Natural killer cell (primary cell): Measurements from ENCODE around the gene ZNF488. TPM values are rescaled to one million over a fixed set of nuclear protein-coding genes. Genes with fewer than 3 reads are reported as not detected.

Experiments
- ATAC-seq, 3 donors: fragments of 150-1000 bp in 2 of 3; fragments of 200-7000 bp in 1 of 3; cut with Tn5 transposase; 1 replicate in 1 of 3; 2 replicates in 2 of 3; pipeline ENCODE4 v1.10.0; 2021; ENCODE audit warnings: mild to moderate bottlenecking in 2 of 3, moderate library complexity in 2 of 3
- DNase-seq, 2 donors: peaks; one replicate each; pipeline versions ENCODE4 v3.0.0 to v3.0.0-alpha.2; 2013 to 2021; ENCODE audit warnings: mixed read lengths in 1 of 2
- H3K27ac ChIP-seq: one replicate; pipeline ENCODE4 v1.5.1; 2013; ENCODE audit warnings: mild to moderate bottlenecking, low read length
- H3K27me3 ChIP-seq: one replicate; pipeline ENCODE4 v1.6.1; 2013; ENCODE audit warnings: low read length; ENCODE audit not compliant: control insufficient read depth, insufficient read depth
- H3K36me3 ChIP-seq: one replicate; pipeline ENCODE4 v1.6.1; 2013; ENCODE audit warnings: low read length; ENCODE audit not compliant: control insufficient read depth, insufficient read depth
- H3K4me1 ChIP-seq: one replicate; pipeline ENCODE4 v1.6.1; 2013; ENCODE audit warnings: low read length; ENCODE audit not compliant: control insufficient read depth, insufficient read depth
- H3K4me3 ChIP-seq: one replicate; pipeline ENCODE4 v1.5.1; 2013; ENCODE audit warnings: low read length
- H3K9me3 ChIP-seq: one replicate; pipeline ENCODE4 v1.6.1; 2013; ENCODE audit warnings: low read length; ENCODE audit not compliant: control insufficient read depth, insufficient read depth
- H3K27ac Mint-ChIP-seq, 2 donors: one replicate each; pipeline ENCODE4 v1.8.0; 2022; ENCODE audit warnings: mild to moderate bottlenecking in 2 of 2, mixed read lengths in 2 of 2, moderate library complexity in 1 of 2
- H3K27me3 Mint-ChIP-seq, 2 donors: one replicate each; pipeline ENCODE4 v1.8.0; 2022; ENCODE audit warnings: low read depth in 2 of 2, mixed read lengths in 2 of 2
- H3K36me3 Mint-ChIP-seq: one replicate; pipeline ENCODE4 v1.8.0; 2022; ENCODE audit warnings: mixed read lengths
- H3K4me1 Mint-ChIP-seq, 2 donors: one replicate each; pipeline ENCODE4 v1.8.0; 2022; ENCODE audit warnings: mixed read lengths in 2 of 2
- H3K4me3 Mint-ChIP-seq: one replicate; pipeline ENCODE4 v1.8.0; 2022; ENCODE audit warnings: mild to moderate bottlenecking, moderate library complexity, mixed read lengths
- H3K9me3 Mint-ChIP-seq, 2 donors: one replicate each; pipeline ENCODE4 v1.8.0; 2022; ENCODE audit warnings: mixed read lengths in 2 of 2
- CTCF ChIP-seq: fragments of 200-600 bp; IDR thresholded peaks from one replicate; pipeline ENCODE4 v1.8.0; 2022; ENCODE audit warnings: antibody characterized with exemption
- WGBS: methylation state at CpG from one replicate; pipeline ENCODE4 v1.1.7; 2013; ENCODE audit warnings: missing lambda C conversion rate; ENCODE audit not compliant: insufficient coverage; 5-methylcytosine and 5-hydroxymethylcytosine counted together
- intact Hi-C: fragments of 100-400 bp; cut with micrococcal nuclease; formaldehyde crosslinking; loops from one replicate; pipeline ENCODE4 v1.14.2; 2022
- total RNA-seq, 4 donors: library from RNA; stranded (reverse); fragments of 120-200 nt in 1 of 4; gene quantifications; one replicate each; pipeline versions ENCODE4 v1.2.3 to v1.2.4, GENCODE V29; 2013 to 2022

ZNF488 gene
- not detected for total RNA-seq
- not detected for total RNA-seq (2013)

GRCh38 chr10:47384148-47384921 is at the start of gene ZNF488:
Gene ZNF488, minus strand, starts transcription at chr10:47384293. Its CDS starts 15,464 bp downstream, at chr10:47368829.
- Histone ChIP-seq H3K27me3 (no peaks in the 10 kb centered on the region), H3K4me1 (peaks cover 7% of the 10 kb centered on the region), H3K9me3 (no peaks in the 10 kb centered on the region), H3K36me3 (no peaks in the 10 kb centered on the region), H3K27ac (no peak within 1 kb of the TSS), H3K4me3 (peak within 1 kb of the TSS; percentile 64)
- peaks cover 12 to 15% of the 10 kb centered on the region in 2 donors for H3K4me1 Mint-ChIP-seq
- peaks cover 42 to 57% of the 10 kb centered on the region in 2 donors for H3K27me3 Mint-ChIP-seq
- peak within 1 kb of the TSS in 1 of 2 donors; percentile 17 for H3K27ac Mint-ChIP-seq
- intact Hi-C loops, result no loop called here
- H3K36me3 Mint-ChIP-seq, result no peaks in the 10 kb centered on the region
- H3K4me3 Mint-ChIP-seq, result peak within 1 kb of the TSS; percentile 99
- DNase-seq (peak; percentile 59 to 82), ATAC-seq (peak; percentile 86 to 97 (median 95))
- WGBS, result under 1% methylated on average over 75 of the region's 75 CpGs
- no peak for TF ChIP-seq CTCF
- no peaks in the 10 kb centered on the region for H3K9me3 Mint-ChIP-seq

GRCh38 chr10:47425813-47426419 is 41.8 kb upstream of the ZNF488 start:
- intact Hi-C loops, result no loop called here
- ATAC-seq, result no peak
- Mint-ChIP-seq H3K27ac (no peak overlapping the region), H3K36me3 (no peaks in the 10 kb centered on the region), H3K4me1 (no peaks in the 10 kb centered on the region), H3K27me3 (peaks cover 6 to 9% of the 10 kb centered on the region in 2 donors), H3K9me3 (no peaks in the 10 kb centered on the region), H3K4me3 (no peak overlapping the region)
- no peak for DNase-seq
- Histone ChIP-seq H3K9me3 (no peaks in the 10 kb centered on the region), H3K4me1 (no peaks in the 10 kb centered on the region), H3K36me3 (no peaks in the 10 kb centered on the region), H3K27me3 (no peaks in the 10 kb centered on the region), H3K27ac (no peak overlapping the region), H3K4me3 (no peak overlapping the region)
- 88% methylated on average over 4 of the region's 4 CpGs for WGBS
- no peak for TF ChIP-seq CTCF

GRCh38 chr10:47424231-47424630 is 40.1 kb upstream of the ZNF488 start:
- H3K9me3 ChIP-seq, result no peaks in the 10 kb centered on the region
- no peaks in the 10 kb centered on the region for H3K4me1 Mint-ChIP-seq
- WGBS, result 82% methylated on average over 7 of the region's 8 CpGs
- H3K4me3 ChIP-seq, result no peak overlapping the region
- H3K27ac Mint-ChIP-seq, result no peak overlapping the region
- H3K27ac ChIP-seq, result no peak overlapping the region
- H3K36me3 ChIP-seq, result no peaks in the 10 kb centered on the region
- H3K36me3 Mint-ChIP-seq, result no peaks in the 10 kb centered on the region
- no peaks in the 10 kb centered on the region for H3K9me3 Mint-ChIP-seq
- H3K4me3 Mint-ChIP-seq, result no peak overlapping the region
- intact Hi-C loops, result no loop called here
- H3K4me1 ChIP-seq, result no peaks in the 10 kb centered on the region
- ATAC-seq (no peak), DNase-seq (no peak)
- no peak for TF ChIP-seq CTCF
- H3K27me3 ChIP-seq, result no peaks in the 10 kb centered on the region
- H3K27me3 Mint-ChIP-seq, result no peaks in the 10 kb centered on the region
